OCI-LY7 (cell line): Measurements from ENCODE around the gene RSBN1L. TPM values are rescaled to one million over a fixed set of nuclear protein-coding genes. Genes with fewer than 3 reads are reported as not detected.

Experiments
- BruUV-seq: library from RNA; stranded (reverse); fragments of 400-500 nt; replicated peaks from 2 replicates; lab custom pipeline; 2021; lab: Mats Ljungman, UMichigan
- CTCF ChIA-PET: fragments of 300-600 bp; sonication (Branson Sonifier 250); formaldehyde crosslinking; loops from one replicate; lab custom pipeline; 2022; ENCODE audit warnings: antibody characterized with exemption; ENCODE audit not compliant: unreplicated experiment; lab: Charles Lee
- POLR2A ChIA-PET: fragments of 300-600 bp; sonication (Branson Sonifier 250); formaldehyde crosslinking; loops from one replicate; lab custom pipeline; 2022; ENCODE audit warnings: antibody characterized with exemption; lab: Charles Lee
- DNase-seq: peaks from one replicate; pipeline ENCODE4 v3.0.0-alpha.2; 2015; ENCODE audit warnings: low spot score
- H2AFZ ChIP-seq: fragments of 200-600 bp; sonication (generic), shearing (Covaris generic); 2 replicates; pipeline ENCODE4 v1.6.1; 2014; ENCODE audit warnings: mild to moderate bottlenecking, antibody characterized with exemption, low read length, moderate library complexity
- H3K27ac ChIP-seq: fragments of 200-600 bp; sonication (generic); 2 replicates; pipeline ENCODE4 v1.5.1; 2014; ENCODE audit warnings: mixed run types, low read depth, mild to moderate bottlenecking, moderate library complexity, low read length, inconsistent platforms; ENCODE audit not compliant: poor library complexity, severe bottlenecking
- H3K36me3 ChIP-seq: fragments of 200-600 bp; sonication (generic); 2 replicates; pipeline ENCODE4 v1.6.1; 2014; ENCODE audit warnings: mild to moderate bottlenecking, antibody characterized with exemption, low read length, moderate library complexity, mixed read lengths; ENCODE audit not compliant: insufficient read depth
- H3K4me1 ChIP-seq: fragments of 200-600 bp; sonication (generic); 2 replicates; pipeline ENCODE4 v1.5.1; 2014; ENCODE audit warnings: mild to moderate bottlenecking, low read length; ENCODE audit not compliant: insufficient read depth, poor library complexity, severe bottlenecking
- H3K4me2 ChIP-seq: fragments of 200-600 bp; sonication (generic); 2 replicates; pipeline ENCODE4 v1.6.1; 2014; ENCODE audit warnings: mild to moderate bottlenecking, low read length
- H3K4me3 ChIP-seq: fragments of 200-600 bp; sonication (generic); 2 replicates; pipeline ENCODE4 v1.5.1; 2014; ENCODE audit warnings: mild to moderate bottlenecking, low read depth, low read length; ENCODE audit not compliant: poor library complexity, severe bottlenecking
- H3K79me2 ChIP-seq: fragments of 200-600 bp; sonication (generic); 2 replicates; pipeline ENCODE4 v1.6.1; 2016; ENCODE audit warnings: low read depth, mild to moderate bottlenecking, low read length, moderate library complexity, mixed read lengths; ENCODE audit not compliant: insufficient read depth
- H3K9me2 ChIP-seq: fragments of 200-600 bp; sonication (generic); 2 replicates; pipeline ENCODE4 v1.6.1; 2016; ENCODE audit warnings: mild to moderate bottlenecking, low read length, mixed read lengths; ENCODE audit not compliant: insufficient read depth
- H3K9me3 ChIP-seq: fragments of 200-600 bp; sonication (generic); 2 replicates; pipeline ENCODE4 v1.6.1; 2014; ENCODE audit warnings: mild to moderate bottlenecking, mixed run types, low read length, mixed read lengths
- H4K20me1 ChIP-seq: fragments of 200-600 bp; sonication (generic); 2 replicates; pipeline ENCODE4 v1.6.1; 2014; ENCODE audit warnings: mild to moderate bottlenecking, antibody characterized with exemption, low read length, moderate library complexity, mixed read lengths; ENCODE audit not compliant: insufficient read depth
- CTCF ChIP-seq: fragments of 200-600 bp; sonication (generic); conservative IDR thresholded peaks from 2 replicates; pipeline ENCODE4 v1.5.1; 2014; ENCODE audit warnings: mild to moderate bottlenecking, antibody characterized with exemption, low read length, moderate library complexity, mixed read lengths
- EZH2phosphoT487 ChIP-seq: fragments of 200-600 bp; sonication (generic); IDR thresholded peaks from 2 replicates; pipeline ENCODE4 v1.6.1; 2018; ENCODE audit warnings: low read depth, borderline replicate concordance, mild to moderate bottlenecking, mixed run types, antibody characterized with exemption, low read length, moderate library complexity, mixed read lengths
- intact Hi-C: fragments of 100-400 bp; cut with micrococcal nuclease; formaldehyde crosslinking; loops from one replicate; pipeline ENCODE4 v1.10.0; 2022; ENCODE audit not compliant: unreplicated experiment
- total RNA-seq, 2 experiments: library from RNA; depleted of rRNA in 1 of 2; stranded (reverse); fragments of >200 nt in 1 of 2; shearing (Covaris generic) in 1 of 2; gene quantifications; 2 replicates each; pipeline ENCODE4 v1.2.3, GENCODE V29; 2014 to 2022

RSBN1L gene
- total RNA-seq, 2 experiments from 2014 or later = 23.3 to 30.4 TPM

GRCh38 chr7:77684030-77684429, 12.2 kb upstream of the RSBN1L start:
- H3K27ac ChIP-seq = no peak overlapping the region
- H3K4me1 ChIP-seq = peaks cover 6% of the 10 kb centered on the region
- DNase-seq = no peak
- peaks cover 56% of the 10 kb centered on the region for H3K36me3 ChIP-seq
- no peak overlapping the region for H2AFZ ChIP-seq
- H4K20me1 ChIP-seq = 0 out of 2 replicates have a peak, but pooled peaks cover 5% of the 10 kb centered on the region
- intact Hi-C loops = no loop called here
- no TSS peak for BruUV-seq
- H3K4me2 ChIP-seq = no peak overlapping the region
- H3K4me3 ChIP-seq = no peak overlapping the region
- TF ChIP-seq EZH2phosphoT487 (no peak), CTCF (no peak)
- ChIA-PET CTCF (no interaction called here), POLR2A (interaction anchor here (0.6 to 1.0 kb wide), 2 partner anchors 14 to 245 kb away, joined by 3 to 4 read pairs; no protein-coding TSS in a partner anchor)
- H3K79me2 ChIP-seq = peaks cover 17% of the 10 kb centered on the region
- no peaks in the 10 kb centered on the region for H3K9me2 ChIP-seq
- H3K9me3 ChIP-seq = no peaks in the 10 kb centered on the region

- ChIA-PET POLR2A (interaction anchor here (1.0 kb wide), 2 partner anchors 10 to 13 kb away, joined by 4 to 5 read pairs; no protein-coding TSS in a partner anchor), CTCF (no interaction called here)
- Histone ChIP-seq H3K4me1 (peaks cover 6% of the 10 kb centered on the region), H3K27ac (no peak overlapping the region), H3K4me2 (no peak overlapping the region), H3K36me3 (peaks cover 66% of the 10 kb centered on the region), H3K9me3 (no peaks in the 10 kb centered on the region), H2AFZ (no peak overlapping the region), H4K20me1 (0 out of 2 replicates have a peak, but pooled peaks cover 5% of the 10 kb centered on the region), H3K79me2 (peaks cover 20% of the 10 kb centered on the region), H3K4me3 (no peak overlapping the region), H3K9me2 (no peaks in the 10 kb centered on the region)
- BruUV-seq = no TSS peak
- no peak for DNase-seq
- no peak for TF ChIP-seq CTCF
- no peak for TF ChIP-seq EZH2phosphoT487
- intact Hi-C loops = no loop called here
Observed at GRCh38 chr7:77685233-77685632, 11.0 kb upstream of the RSBN1L start.

- no peak overlapping the region for H2AFZ ChIP-seq
- no TSS peak for BruUV-seq
- CTCF ChIA-PET = interaction anchor here (2.7 kb wide), 1 partner anchor 15 kb away, joined by 7 read pairs; no protein-coding TSS in a partner anchor
- intact Hi-C loops = no loop called here
- H3K27ac ChIP-seq = no peak overlapping the region
- H3K79me2 ChIP-seq = peaks cover 20% of the 10 kb centered on the region
- no peak for DNase-seq
- H3K4me2 ChIP-seq = no peak overlapping the region
- 0 out of 2 replicates have a peak, but pooled peaks cover 5% of the 10 kb centered on the region for H4K20me1 ChIP-seq
- POLR2A ChIA-PET = interaction anchor here (0.5 to 2.3 kb wide), 10 partner anchors 9 to 616 kb away, joined by 3 to 10 read pairs (median 4); partner anchors contain the start of gene RSBN1L
- H3K9me3 ChIP-seq = no peaks in the 10 kb centered on the region
- no peaks in the 10 kb centered on the region for H3K9me2 ChIP-seq
- peaks cover 61% of the 10 kb centered on the region for H3K36me3 ChIP-seq
- H3K4me1 ChIP-seq = peaks cover 6% of the 10 kb centered on the region
- TF ChIP-seq CTCF = no peak
- no peak for TF ChIP-seq EZH2phosphoT487
- H3K4me3 ChIP-seq = no peak overlapping the region
Observed at GRCh38 chr7:77687100-77687746, 9.0 kb upstream of the RSBN1L start.
